MCF 10A (cell line): Measurements from ENCODE around the gene FLNA. TPM values are rescaled to one million over a fixed set of nuclear protein-coding genes. Genes with fewer than 3 reads are reported as not detected.

Experiments used
- BruUV-seq: library from RNA; stranded (reverse); fragments of 400-500 nt; replicated peaks from 2 replicates; lab custom pipeline; 2021; lab: Mats Ljungman, UMichigan
- CTCF ChIA-PET: fragments of 300-600 bp; sonication (Branson Sonifier 250); formaldehyde crosslinking; extraction: SDS; loops from one replicate; lab custom pipeline; 2021; ENCODE audit warnings: antibody characterized with exemption, inconsistent platforms; lab: Yijun Ruan, JAX
- POLR2A ChIA-PET: fragments of 300-600, 350-650 bp; sonication (Branson Sonifier 250); formaldehyde crosslinking; extraction: SDS; loops from one replicate; lab custom pipeline; 2020; ENCODE audit warnings: antibody characterized with exemption, inconsistent platforms; lab: Yijun Ruan, JAX
- DNase-seq: peaks from one replicate; pipeline ENCODE4 v3.0.0-alpha.2; 2018; ENCODE audit not compliant: unreplicated experiment
- H3K27ac Mint-ChIP-seq: one replicate; pipeline ENCODE4 v1.8.0; 2022; ENCODE audit warnings: mild to moderate bottlenecking, low read depth, mixed read lengths; ENCODE audit not compliant: unreplicated experiment
- H3K27me3 Mint-ChIP-seq: one replicate; pipeline ENCODE4 v1.8.0; 2022; ENCODE audit warnings: mixed read lengths; ENCODE audit not compliant: insufficient read depth, unreplicated experiment
- H3K36me3 Mint-ChIP-seq: one replicate; pipeline ENCODE4 v1.8.0; 2022; ENCODE audit warnings: mild to moderate bottlenecking, moderate library complexity, mixed read lengths; ENCODE audit not compliant: insufficient read depth, unreplicated experiment
- H3K4me1 Mint-ChIP-seq: one replicate; pipeline ENCODE4 v1.8.0; 2022; ENCODE audit warnings: mixed read lengths; ENCODE audit not compliant: insufficient read depth, unreplicated experiment
- H3K4me3 Mint-ChIP-seq: one replicate; pipeline ENCODE4 v1.8.0; 2022; ENCODE audit warnings: mild to moderate bottlenecking, moderate library complexity, mixed read lengths; ENCODE audit not compliant: unreplicated experiment
- H3K9me3 Mint-ChIP-seq: one replicate; pipeline ENCODE4 v1.8.0; 2022; ENCODE audit warnings: mixed read lengths; ENCODE audit not compliant: unreplicated experiment
- CTCF ChIP-seq: fragments of 200-600 bp; IDR thresholded peaks from one replicate; pipeline ENCODE4 v1.8.0; 2022; ENCODE audit warnings: antibody characterized with exemption, mild to moderate bottlenecking; ENCODE audit not compliant: unreplicated experiment
- intact Hi-C: fragments of 100-400 bp; cut with micrococcal nuclease; formaldehyde crosslinking; loops from 2 replicates; pipeline ENCODE4 v1.14.1; 2022
- total RNA-seq: library from RNA; stranded (reverse); gene quantifications from 2 replicates; pipeline ENCODE4 v1.2.3, GENCODE V29; 2022

The FLNA gene
- total RNA-seq, 1 experiment from 2014 or later, result 1,218 TPM

- Mint-ChIP-seq H3K36me3 (peaks cover 33% of the 10 kb centered on the region), H3K4me3 (peak overlapping the region; percentile 75), H3K27me3 (no peaks in the 10 kb centered on the region), H3K4me1 (peaks cover 8% of the 10 kb centered on the region), H3K9me3 (no peaks in the 10 kb centered on the region), H3K27ac (peak overlapping the region; percentile 94)
- TF ChIP-seq CTCF, result no peak
- CTCF ChIA-PET, result no interaction called here
- intact Hi-C loops, result no loop called here
- BruUV-seq, result TSS peak; percentile 52
- POLR2A ChIA-PET, result interaction anchor here (0.6 to 2.8 kb wide), 13 partner anchors 9 to 349 kb away, joined by 3 to 15 read pairs (median 5); partner anchors contain the start of genes EMD, FAM3A, RPL10 and UBL4A
- no peak for DNase-seq
Measured at GRCh38 chrX:154370300-154371016, 4.0 kb downstream of the FLNA start.

GRCh38 chrX:154369449-154370299 is 4.8 kb downstream of the FLNA start:
- peak overlapping the region; percentile 94 for H3K27ac Mint-ChIP-seq

GRCh38 chrX:154368630-154369448 is 5.6 kb downstream of the FLNA start:
- peaks cover 38% of the 10 kb centered on the region for H3K36me3 Mint-ChIP-seq
- H3K4me3 Mint-ChIP-seq, result peak overlapping the region; percentile 75
- peak; percentile 97 for DNase-seq
- CTCF ChIA-PET, result interaction anchor here (0.6 to 2.0 kb wide), 4 partner anchors 8 to 350 kb away, joined by 3 to 6 read pairs (median 4); no protein-coding TSS in a partner anchor
- intact Hi-C loops, result loop anchor here (1.0 kb wide), 1 partner anchor 9 kb away; no protein-coding TSS in a partner anchor
- peak overlapping the region; percentile 94 for H3K27ac Mint-ChIP-seq
- POLR2A ChIA-PET, result interaction anchor here (0.5 to 2.8 kb wide), 10 partner anchors 11 to 430 kb away, joined by 3 to 15 read pairs (median 4); partner anchors contain the start of genes EMD, RPL10 and SLC10A3
- no TSS peak for BruUV-seq
- H3K4me1 Mint-ChIP-seq, result peaks cover 8% of the 10 kb centered on the region
- no peaks in the 10 kb centered on the region for H3K9me3 Mint-ChIP-seq
- no peaks in the 10 kb centered on the region for H3K27me3 Mint-ChIP-seq
- no peak for TF ChIP-seq CTCF

More at GRCh38 chrX:154369449-154370299, 4.8 kb downstream of the FLNA start:
- DNase-seq, result peak; percentile 96
- Mint-ChIP-seq H3K27me3 (no peaks in the 10 kb centered on the region), H3K36me3 (peaks cover 33% of the 10 kb centered on the region), H3K9me3 (no peaks in the 10 kb centered on the region), H3K4me1 (peaks cover 8% of the 10 kb centered on the region), H3K4me3 (peak overlapping the region; percentile 75)
- BruUV-seq, result TSS peak; percentile 95
- ChIA-PET CTCF (interaction anchor here (0.6 to 2.0 kb wide), 2 partner anchors 14 to 351 kb away, joined by 3 to 6 read pairs; no protein-coding TSS in a partner anchor), POLR2A (interaction anchor here (0.9 to 2.8 kb wide), 6 partner anchors 10 to 174 kb away, joined by 3 to 15 read pairs (median 6); partner anchors contain the start of genes EMD, RPL10 and SLC10A3)
- intact Hi-C loops, result loop anchor here (1.0 kb wide), 1 partner anchor 9 kb away; no protein-coding TSS in a partner anchor
- no peak for TF ChIP-seq CTCF
